Measurements from ENCODE around the gene OR1S2.

GRCh38 chr11:58164389-58164788 is 39.6 kb downstream of the OR1S2 start:
- TF ChIP-seq CTCF (conservative IDR thresholded peaks at IDR 0.05; ENCODE audit: low read depth, low read length) (no peak), EZH2phosphoT487 (IDR thresholded peaks at IDR 0.05; ENCODE audit: borderline replicate concordance, low read length) (no peak), EZH2 (IDR thresholded peaks at IDR 0.05; ENCODE audit: low read length, unreplicated experiment) (no peak)
